ENCODE results near the gene SCGB1D4.
A peak's percentile ranks its signal among the peaks of the same experiment; 100 is the strongest.

SCGB1D4 gene

DNA sequence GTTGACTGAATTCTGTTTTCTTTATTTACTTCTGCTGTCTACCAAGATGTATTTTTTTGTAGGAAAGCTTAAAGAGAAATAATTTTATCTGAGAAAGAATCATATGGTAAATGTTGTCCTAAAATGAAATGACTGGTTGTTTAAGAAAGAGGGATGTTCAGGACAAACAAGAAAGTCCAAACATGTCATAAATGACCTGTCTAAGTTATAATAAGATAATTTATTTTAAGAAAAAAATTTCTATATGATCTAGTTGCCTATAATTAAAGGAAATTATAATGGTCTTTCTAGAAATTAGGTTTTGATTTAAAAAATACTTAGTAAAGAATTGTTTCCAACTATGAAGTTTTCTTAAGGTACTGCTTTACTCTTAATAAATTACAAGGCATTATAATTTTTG, 18.4 kb downstream of the SCGB1D4 start:
- DNase-seq (ENCODE audit: extremely low read depth in 1 of 2, low read depth in 1 of 2), result no peak

DNA sequence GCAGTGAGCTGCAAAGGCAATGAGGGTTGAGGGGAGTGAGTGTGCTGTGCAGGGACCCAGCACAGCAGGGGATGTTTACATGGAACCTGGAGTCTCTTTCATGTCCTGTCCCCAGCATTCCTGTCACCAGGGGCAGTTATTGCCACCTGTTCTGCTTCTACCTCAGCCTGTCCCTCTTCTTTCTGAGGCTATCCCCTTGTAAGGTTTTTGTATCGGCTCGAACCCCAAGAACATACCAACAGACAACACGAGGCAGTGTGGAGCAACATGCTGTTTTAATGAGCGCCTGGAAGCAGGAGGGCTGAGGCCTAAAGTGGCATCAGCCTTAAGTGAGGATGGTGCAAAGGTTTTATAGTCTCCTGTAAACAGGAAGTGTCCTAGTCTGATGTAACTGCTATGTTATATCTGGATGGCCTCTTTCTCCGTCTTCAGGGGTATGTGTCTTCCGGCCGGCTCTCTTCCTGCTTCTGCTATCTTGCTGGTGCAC, 25.0 kb downstream of the SCGB1D4 start:
- DNase-seq (ENCODE audit: extremely low read depth in 1 of 2, low read depth in 1 of 2), result no peak

- DNase-seq (ENCODE audit: extremely low read depth in 1 of 2, low read depth in 1 of 2), result no peak
These were observed 25.6 kb downstream of the SCGB1D4 start for GRCh38 chr11:62273284-62273683.

DNA sequence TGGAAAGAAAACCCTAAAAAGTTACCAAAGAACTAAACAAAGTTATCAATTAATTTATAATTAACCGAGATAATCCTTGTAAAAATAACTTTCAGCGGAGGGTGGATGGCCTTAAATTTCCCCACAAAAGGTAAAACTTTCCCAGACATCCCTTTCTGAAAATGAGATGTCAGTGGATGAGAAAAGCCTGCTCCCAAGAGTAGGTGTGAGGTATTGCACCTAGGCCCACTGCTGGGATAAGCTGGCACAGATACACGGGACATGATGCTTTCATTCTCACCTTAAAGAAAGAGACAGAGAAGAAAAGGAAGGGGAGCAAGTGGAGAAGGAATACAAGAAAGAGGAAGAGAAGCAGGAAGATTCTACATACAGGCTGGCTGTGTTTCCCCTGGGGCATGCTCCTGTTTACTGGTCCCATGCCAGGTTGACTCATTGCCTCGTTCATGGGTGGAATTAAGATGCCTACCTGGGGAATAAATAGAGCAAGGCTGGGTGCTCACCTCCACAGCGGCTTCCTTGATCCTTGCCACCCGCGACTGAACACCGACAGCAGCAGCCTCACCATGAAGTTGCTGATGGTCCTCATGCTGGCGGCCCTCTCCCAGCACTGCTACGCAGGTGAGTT, 29.1 kb downstream of the SCGB1D4 start, which contains the start of gene SCGB2A2:
TSS of gene SCGB2A2 (plus strand) at position 505 of the 625 bp plus-strand sequence. CDS start at position 564, 59 bp downstream.
- no peak for DNase-seq (ENCODE audit: extremely low read depth in 1 of 2, low read depth in 1 of 2)

- no peak for DNase-seq (ENCODE audit: extremely low read depth in 1 of 2, low read depth in 1 of 2)
These were observed 31.3 kb downstream of the SCGB1D4 start for GRCh38 chr11:62267576-62267975.

GRCh38 chr11:62267050-62267449, 31.8 kb downstream of the SCGB1D4 start:
- DNase-seq (ENCODE audit: extremely low read depth in 1 of 2, low read depth in 1 of 2), result no peak

DNA sequence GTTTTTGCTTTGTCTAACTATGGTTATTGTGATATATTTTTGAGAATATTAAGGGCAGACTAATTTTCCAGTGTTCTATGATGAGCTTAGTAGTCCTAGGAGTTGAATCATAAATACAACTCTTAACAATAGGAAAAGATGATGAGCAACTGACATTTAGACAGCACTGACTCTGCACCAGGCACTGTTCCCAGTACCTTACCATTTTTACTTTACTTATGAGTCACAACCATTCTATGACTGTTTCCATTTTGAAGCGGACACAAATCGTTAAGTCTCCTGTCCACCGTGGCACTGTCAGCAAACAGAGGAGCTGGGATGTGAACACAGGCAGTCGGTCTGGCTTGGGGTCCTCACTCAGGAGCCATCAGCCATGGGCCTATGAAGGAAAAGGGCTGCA, 32.3 kb downstream of the SCGB1D4 start:
- DNase-seq (ENCODE audit: extremely low read depth in 1 of 2, low read depth in 1 of 2), result peak in 1 of 2 donors; percentile 7

- no peak for DNase-seq (ENCODE audit: extremely low read depth in 1 of 2, low read depth in 1 of 2)
These were observed 34.9 kb downstream of the SCGB1D4 start for GRCh38 chr11:62264004-62264403.

DNA sequence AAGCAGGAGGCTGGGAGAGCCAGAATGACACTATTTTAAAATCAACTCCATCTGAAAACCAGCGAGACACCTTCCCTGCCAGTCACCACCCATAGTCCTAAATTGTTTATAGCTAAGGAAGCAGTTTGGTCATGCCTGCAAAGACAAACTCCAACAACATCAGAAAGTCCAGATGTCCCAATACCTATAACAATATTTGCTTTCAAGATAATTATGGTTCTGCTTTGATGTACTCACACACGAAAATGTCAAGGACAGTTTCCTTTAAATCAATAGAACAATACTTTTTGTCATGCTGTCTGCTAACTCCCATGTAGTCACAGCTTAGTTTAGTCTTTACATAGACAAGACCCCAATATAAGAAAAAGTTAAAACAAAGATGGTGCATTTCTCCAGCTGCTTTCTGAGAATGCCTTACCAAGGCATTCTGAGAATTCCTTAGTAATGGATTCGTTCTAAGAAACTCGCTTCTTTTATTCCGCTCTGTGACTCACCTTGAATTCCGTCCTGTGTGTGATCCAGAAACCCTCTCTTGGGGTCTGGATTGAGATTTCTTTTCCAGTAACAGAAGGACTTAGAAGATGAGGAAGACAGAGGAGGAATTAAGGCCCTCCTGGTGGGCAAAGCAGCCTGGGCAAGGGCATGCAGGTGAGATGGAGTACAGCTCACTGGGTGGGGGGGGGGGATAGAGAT, 38.5 kb downstream of the SCGB1D4 start:
- no peak for DNase-seq (ENCODE audit: extremely low read depth in 1 of 2, low read depth in 1 of 2)

GRCh38 chr11:62256281-62256680, 42.6 kb downstream of the SCGB1D4 start:
- no peak for DNase-seq (ENCODE audit: extremely low read depth in 1 of 2, low read depth in 1 of 2)

- DNase-seq (ENCODE audit: extremely low read depth in 1 of 2, low read depth in 1 of 2), result no peak
These were observed 44.8 kb downstream of the SCGB1D4 start for GRCh38 chr11:62253999-62254542.

DNA sequence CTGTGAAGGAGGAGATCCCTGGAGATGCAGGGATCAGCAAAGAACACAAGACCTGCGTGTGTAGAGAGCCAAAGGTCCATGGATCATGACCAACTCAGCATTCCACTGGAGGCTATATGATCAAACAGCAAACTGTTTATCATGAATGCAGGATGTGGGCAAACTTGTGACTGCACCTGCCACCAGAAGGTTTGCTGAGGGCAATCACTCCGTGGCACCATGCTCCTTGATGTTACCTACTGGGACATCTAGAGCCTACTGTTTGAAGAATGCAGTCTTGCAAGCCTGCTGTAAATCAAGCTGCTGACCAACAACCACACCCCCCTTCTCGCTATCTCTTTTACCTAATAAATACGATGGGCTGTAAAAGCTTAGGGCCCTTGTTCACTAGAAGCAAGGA, 47.2 kb downstream of the SCGB1D4 start:
- DNase-seq (ENCODE audit: extremely low read depth in 1 of 2, low read depth in 1 of 2), result no peak

All from stimulated activated CD8-positive, alpha-beta memory T cell treated with anti-CD3 and anti-CD28 coated beads, Interleukin-7, amount 100 ng/mL, for 48 hours (primary cell).